ENCODE measurements around the gene KDM1B. TPM values are rescaled to one million over a fixed set of nuclear protein-coding genes. Genes with fewer than 3 reads are reported as not detected.
"Not testable (repeated sequence)": the region's sequence is repeated elsewhere in the genome, so short reads cannot be mapped to it uniquely, and the experiment has no call there.

Gene KDM1B
- total and polyA plus RNA-seq, 2 donors (not counting 3 experiments of a cell fraction or from before 2014, with no cell fraction given) = 3.0 to 10.8 TPM

- FAIRE-seq; H3K27me3 ChIP-seq (ENCODE audit: control insufficient read depth in 2 of 2, insufficient read depth in 2 of 2, low read length in 2 of 2); H3K9me1 ChIP-seq (replicated peaks; ENCODE audit: control insufficient read depth, extremely low read depth, insufficient read depth, low read length); H3K4me3 ChIP-seq (replicated peaks in 1 of 3; ENCODE audit: insufficient read depth in 1 of 3, low read depth in 1 of 3, low read length in 3 of 3); intact Hi-C loops (cut with micrococcal nuclease); POLR2A ChIA-PET; H3K9me3 ChIP-seq (replicated peaks; ENCODE audit: control insufficient read depth, insufficient read depth, low read length); H3K4me1 ChIP-seq (ENCODE audit: control insufficient read depth, extremely low read depth, insufficient read depth, low read length); BruUV-seq (replicated peaks); H3K4me2 ChIP-seq (ENCODE audit: insufficient read depth, low read length); DNase-seq (ENCODE audit: low read depth, low spot score); H4K20me1 ChIP-seq (replicated peaks; ENCODE audit: control insufficient read depth, extremely low read depth, insufficient read depth, low read length); H3K27ac ChIP-seq (ENCODE audit: insufficient read depth, low read depth, low read length); H2AFZ ChIP-seq (ENCODE audit: low read depth, low read length); dilution Hi-C loops (cut with MboI; ENCODE audit: extremely low pct_ligation_motif_present, low sequenced_read_pairs); CTCF ChIA-PET; H3K9ac ChIP-seq (replicated peaks; ENCODE audit: extremely low read depth, insufficient read depth, low read length): not testable (repeated sequence)
- Histone ChIP-seq H3K79me2 (ENCODE audit: control insufficient read depth, insufficient read depth, low read length) (peaks cover 34% of the 10 kb centered on the region), H3K36me3 (ENCODE audit: control insufficient read depth in 2 of 2, extremely low read depth in 1 of 2, insufficient read depth in 2 of 2, low read length in 2 of 2) (peaks cover 5 to 15% of the 10 kb centered on the region in 2 experiments)
These were observed 76.6 kb downstream of the KDM1B start for GRCh38 chr6:18231856-18232255.

- H2AFZ ChIP-seq (ENCODE audit: low read depth, low read length); H3K9me3 ChIP-seq (replicated peaks; ENCODE audit: control insufficient read depth, insufficient read depth, low read length); dilution Hi-C loops (cut with MboI; ENCODE audit: extremely low pct_ligation_motif_present, low sequenced_read_pairs); H3K27me3 ChIP-seq (ENCODE audit: control insufficient read depth in 2 of 2, insufficient read depth in 2 of 2, low read length in 2 of 2); H3K4me3 ChIP-seq (replicated peaks in 1 of 3; ENCODE audit: insufficient read depth in 1 of 3, low read depth in 1 of 3, low read length in 3 of 3); POLR2A ChIA-PET; H4K20me1 ChIP-seq (replicated peaks; ENCODE audit: control insufficient read depth, extremely low read depth, insufficient read depth, low read length); DNase-seq (ENCODE audit: low read depth, low spot score); H3K9ac ChIP-seq (replicated peaks; ENCODE audit: extremely low read depth, insufficient read depth, low read length); CTCF ChIA-PET; H3K9me1 ChIP-seq (replicated peaks; ENCODE audit: control insufficient read depth, extremely low read depth, insufficient read depth, low read length); BruUV-seq (replicated peaks); H3K4me2 ChIP-seq (ENCODE audit: insufficient read depth, low read length); intact Hi-C loops (cut with micrococcal nuclease); H3K4me1 ChIP-seq (ENCODE audit: control insufficient read depth, extremely low read depth, insufficient read depth, low read length); FAIRE-seq; H3K27ac ChIP-seq (ENCODE audit: insufficient read depth, low read depth, low read length): not testable (repeated sequence)
- Histone ChIP-seq H3K36me3 (ENCODE audit: control insufficient read depth in 2 of 2, extremely low read depth in 1 of 2, insufficient read depth in 2 of 2, low read length in 2 of 2) (peaks cover 4 to 18% of the 10 kb centered on the region in 2 experiments), H3K79me2 (ENCODE audit: control insufficient read depth, insufficient read depth, low read length) (peaks cover 37% of the 10 kb centered on the region)
These were observed 78.5 kb downstream of the KDM1B start for GRCh38 chr6:18233770-18234169.

- Histone ChIP-seq H3K4me3 (replicated peaks in 1 of 3; ENCODE audit: insufficient read depth in 1 of 3, low read depth in 1 of 3, low read length in 3 of 3) (no peak overlapping the region), H3K27ac (ENCODE audit: insufficient read depth, low read depth, low read length) (no peak overlapping the region), H3K4me1 (ENCODE audit: control insufficient read depth, extremely low read depth, insufficient read depth, low read length) (peaks cover 5% of the 10 kb centered on the region), H3K27me3 (ENCODE audit: control insufficient read depth in 2 of 2, insufficient read depth in 2 of 2, low read length in 2 of 2) (no peaks in the 10 kb centered on the region), H3K36me3 (ENCODE audit: control insufficient read depth in 2 of 2, extremely low read depth in 1 of 2, insufficient read depth in 2 of 2, low read length in 2 of 2) (peaks cover 2 to 18% of the 10 kb centered on the region in 2 experiments), H4K20me1 (replicated peaks; ENCODE audit: control insufficient read depth, extremely low read depth, insufficient read depth, low read length) (no peaks in the 10 kb centered on the region), H2AFZ (ENCODE audit: low read depth, low read length) (no peak overlapping the region), H3K4me2 (ENCODE audit: insufficient read depth, low read length) (no peak overlapping the region), H3K9me1 (replicated peaks; ENCODE audit: control insufficient read depth, extremely low read depth, insufficient read depth, low read length) (no peaks in the 10 kb centered on the region), H3K9me3 (replicated peaks; ENCODE audit: control insufficient read depth, insufficient read depth, low read length) (no peaks in the 10 kb centered on the region), H3K79me2 (ENCODE audit: control insufficient read depth, insufficient read depth, low read length) (peaks cover 41% of the 10 kb centered on the region), H3K9ac (replicated peaks; ENCODE audit: extremely low read depth, insufficient read depth, low read length) (no peak overlapping the region)
- ChIA-PET CTCF (no interaction called here), POLR2A (no interaction called here)
- intact Hi-C loops (cut with micrococcal nuclease) = no loop called here
- TF ChIP-seq CTCF (IDR thresholded peaks at IDR 0.05; ENCODE audit: extremely low read depth in 1 of 2, insufficient read depth in 1 of 2, low read depth in 1 of 2, low read length in 2 of 2) (no peak), MYC (IDR thresholded peaks at IDR 0.05; ENCODE audit: low read depth, low read length) (no peak), JUN (IDR thresholded peaks at IDR 0.05; ENCODE audit: borderline replicate concordance, insufficient read depth, insufficient read length, low read depth) (no peak), GATA2 (IDR thresholded peaks at IDR 0.05; ENCODE audit: insufficient read depth, insufficient read length, low read depth, low read length) (no peak), POLR2AphosphoS5 (IDR thresholded peaks at IDR 0.05; ENCODE audit: insufficient read depth, low read depth, low read length) (no peak), POLR2A (IDR thresholded peaks at IDR 0.05; ENCODE audit: low read depth, low read length) (no peak), EZH2 (IDR thresholded peaks at IDR 0.05; ENCODE audit: borderline replicate concordance, low read depth, low read length, severe bottlenecking) (no peak), FOS (IDR thresholded peaks at IDR 0.05; ENCODE audit: borderline replicate concordance, insufficient read depth, low read length) (no peak)
- TF ChIP-seq, protein P1, sequence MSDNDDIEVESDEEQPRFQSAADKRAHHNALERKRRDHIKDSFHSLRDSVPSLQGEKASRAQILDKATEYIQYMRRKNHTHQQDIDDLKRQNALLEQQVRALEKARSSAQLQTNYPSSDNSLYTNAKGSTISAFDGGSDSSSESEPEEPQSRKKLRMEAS (IDR thresholded peaks at IDR 0.05; ENCODE audit: insufficient read depth, insufficient read length) = no peak
- dilution Hi-C loops (cut with MboI; ENCODE audit: extremely low pct_ligation_motif_present, low sequenced_read_pairs) = no loop called here
- BruUV-seq (replicated peaks) = no TSS peak
- no peak for DNase-seq (ENCODE audit: low read depth, low spot score)
- no peak for FAIRE-seq
These were observed 79.3 kb downstream of the KDM1B start for GRCh38 chr6:18234564-18234963.
